Measurements from ENCODE around the gene MYMK. TPM values are rescaled to one million over a fixed set of nuclear protein-coding genes. Genes with fewer than 3 reads are reported as not detected.
A peak's percentile ranks its signal among the peaks of the same experiment; 100 is the strongest.

Gene MYMK
- total RNA-seq, 1 donor from 2014 or later: not detected

GRCh38 chr9:133524146-133524545 is 613 bp downstream of the MYMK start:
- peaks cover 8% of the 10 kb centered on the region for H3K9me3 Mint-ChIP-seq (ENCODE audit: unreplicated experiment)
- DNase-seq: no peak
- peaks cover 9% of the 10 kb centered on the region for H3K27me3 Mint-ChIP-seq (ENCODE audit: unreplicated experiment)
- TF ChIP-seq, protein P1, sequence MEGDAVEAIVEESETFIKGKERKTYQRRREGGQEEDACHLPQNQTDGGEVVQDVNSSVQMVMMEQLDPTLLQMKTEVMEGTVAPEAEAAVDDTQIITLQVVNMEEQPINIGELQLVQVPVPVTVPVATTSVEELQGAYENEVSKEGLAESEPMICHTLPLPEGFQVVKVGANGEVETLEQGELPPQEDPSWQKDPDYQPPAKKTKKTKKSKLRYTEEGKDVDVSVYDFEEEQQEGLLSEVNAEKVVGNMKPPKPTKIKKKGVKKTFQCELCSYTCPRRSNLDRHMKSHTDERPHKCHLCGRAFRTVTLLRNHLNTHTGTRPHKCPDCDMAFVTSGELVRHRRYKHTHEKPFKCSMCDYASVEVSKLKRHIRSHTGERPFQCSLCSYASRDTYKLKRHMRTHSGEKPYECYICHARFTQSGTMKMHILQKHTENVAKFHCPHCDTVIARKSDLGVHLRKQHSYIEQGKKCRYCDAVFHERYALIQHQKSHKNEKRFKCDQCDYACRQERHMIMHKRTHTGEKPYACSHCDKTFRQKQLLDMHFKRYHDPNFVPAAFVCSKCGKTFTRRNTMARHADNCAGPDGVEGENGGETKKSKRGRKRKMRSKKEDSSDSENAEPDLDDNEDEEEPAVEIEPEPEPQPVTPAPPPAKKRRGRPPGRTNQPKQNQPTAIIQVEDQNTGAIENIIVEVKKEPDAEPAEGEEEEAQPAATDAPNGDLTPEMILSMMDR (IDR thresholded peaks at IDR 0.05; ENCODE audit: partially characterized antibody, unreplicated experiment): no peak
- peak overlapping the region; percentile 0 for H3K4me3 Mint-ChIP-seq (ENCODE audit: unreplicated experiment)
- peaks cover 6% of the 10 kb centered on the region for H3K36me3 Mint-ChIP-seq (ENCODE audit: unreplicated experiment)
- no peak overlapping the region for H3K27ac Mint-ChIP-seq (ENCODE audit: unreplicated experiment)
- peaks cover 33% of the 10 kb centered on the region for H3K4me1 Mint-ChIP-seq (ENCODE audit: low read depth, unreplicated experiment)

DNA sequence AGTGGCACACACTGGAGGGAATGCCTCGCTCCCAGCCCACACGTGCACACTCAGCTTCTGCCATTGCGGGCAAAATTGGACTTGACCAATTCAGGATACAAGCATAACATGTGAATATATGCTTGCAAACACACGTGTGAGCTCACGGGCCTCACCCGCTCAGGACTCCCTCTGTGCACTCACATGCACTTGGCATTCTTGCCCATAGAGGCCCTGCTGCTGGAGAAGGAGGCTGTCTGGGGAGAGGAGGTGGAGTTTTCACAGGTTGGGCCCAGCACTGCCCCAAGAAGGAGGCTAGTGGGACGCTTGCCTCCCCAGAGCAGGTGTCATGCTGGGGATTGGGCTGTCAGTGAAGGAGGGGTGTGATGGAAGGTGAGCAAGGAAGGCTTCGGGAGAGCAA is 1.7 kb downstream of the MYMK start:
- Mint-ChIP-seq H3K36me3 (ENCODE audit: unreplicated experiment) (peaks cover 6% of the 10 kb centered on the region), H3K9me3 (ENCODE audit: unreplicated experiment) (peaks cover 8% of the 10 kb centered on the region), H3K27me3 (ENCODE audit: unreplicated experiment) (peaks cover 9% of the 10 kb centered on the region), H3K4me3 (ENCODE audit: unreplicated experiment) (no peak overlapping the region), H3K4me1 (ENCODE audit: low read depth, unreplicated experiment) (peaks cover 34% of the 10 kb centered on the region), H3K27ac (ENCODE audit: unreplicated experiment) (no peak overlapping the region)
- no peak for DNase-seq
- TF ChIP-seq, protein P1 (IDR thresholded peaks at IDR 0.05; ENCODE audit: partially characterized antibody, unreplicated experiment): no peak

DNA sequence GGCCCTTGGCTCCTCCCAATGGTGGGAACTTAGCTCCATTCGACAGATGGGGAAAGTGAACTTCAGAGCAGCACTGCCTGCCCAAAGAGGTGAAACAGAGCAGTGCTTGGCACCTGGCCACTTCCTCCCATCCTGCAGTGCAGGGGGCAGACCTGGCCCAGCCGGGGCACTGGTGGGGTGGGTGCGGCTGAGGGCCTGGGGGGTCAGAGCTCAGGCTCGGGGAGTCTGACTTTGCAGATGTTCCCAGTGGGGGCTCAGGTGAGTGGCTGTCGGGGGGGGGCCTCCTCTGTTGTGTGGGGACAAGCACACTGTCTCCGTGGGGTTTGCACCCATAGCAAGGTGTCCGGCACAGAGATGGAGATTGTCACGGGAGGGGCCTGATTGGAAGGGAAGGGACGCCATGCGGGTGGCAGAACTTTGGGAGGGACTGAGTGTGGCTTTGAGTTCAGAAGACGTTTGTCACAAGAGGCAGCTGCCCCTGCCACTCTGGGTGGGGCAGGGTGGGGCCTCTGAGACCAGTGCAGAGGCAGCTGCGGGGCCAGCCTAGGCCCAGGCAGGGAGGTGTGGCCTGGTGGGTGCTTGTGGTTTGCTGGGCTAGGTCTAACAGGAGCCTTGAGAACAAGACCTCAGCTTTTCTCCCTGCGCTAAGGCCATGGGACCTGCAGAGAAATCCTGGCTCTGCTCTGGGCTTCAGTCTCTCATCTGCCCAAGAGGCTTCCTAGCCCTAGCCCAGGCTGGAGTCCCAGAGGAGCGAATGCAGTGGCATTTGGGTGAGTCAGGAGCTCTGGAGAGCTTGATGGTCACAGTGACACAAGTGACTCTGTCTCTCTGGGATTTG is 2.5 kb downstream of the MYMK start:
- TF ChIP-seq, protein P1 (IDR thresholded peaks at IDR 0.05; ENCODE audit: partially characterized antibody, unreplicated experiment): no peak
- peaks cover 31% of the 10 kb centered on the region for H3K4me1 Mint-ChIP-seq (ENCODE audit: low read depth, unreplicated experiment)
- DNase-seq: no peak
- no peak overlapping the region for H3K4me3 Mint-ChIP-seq (ENCODE audit: unreplicated experiment)
- peaks cover 7% of the 10 kb centered on the region for H3K9me3 Mint-ChIP-seq (ENCODE audit: unreplicated experiment)
- H3K36me3 Mint-ChIP-seq (ENCODE audit: unreplicated experiment): peaks cover 6% of the 10 kb centered on the region
- peaks cover 9% of the 10 kb centered on the region for H3K27me3 Mint-ChIP-seq (ENCODE audit: unreplicated experiment)
- H3K27ac Mint-ChIP-seq (ENCODE audit: unreplicated experiment): no peak overlapping the region

DNA sequence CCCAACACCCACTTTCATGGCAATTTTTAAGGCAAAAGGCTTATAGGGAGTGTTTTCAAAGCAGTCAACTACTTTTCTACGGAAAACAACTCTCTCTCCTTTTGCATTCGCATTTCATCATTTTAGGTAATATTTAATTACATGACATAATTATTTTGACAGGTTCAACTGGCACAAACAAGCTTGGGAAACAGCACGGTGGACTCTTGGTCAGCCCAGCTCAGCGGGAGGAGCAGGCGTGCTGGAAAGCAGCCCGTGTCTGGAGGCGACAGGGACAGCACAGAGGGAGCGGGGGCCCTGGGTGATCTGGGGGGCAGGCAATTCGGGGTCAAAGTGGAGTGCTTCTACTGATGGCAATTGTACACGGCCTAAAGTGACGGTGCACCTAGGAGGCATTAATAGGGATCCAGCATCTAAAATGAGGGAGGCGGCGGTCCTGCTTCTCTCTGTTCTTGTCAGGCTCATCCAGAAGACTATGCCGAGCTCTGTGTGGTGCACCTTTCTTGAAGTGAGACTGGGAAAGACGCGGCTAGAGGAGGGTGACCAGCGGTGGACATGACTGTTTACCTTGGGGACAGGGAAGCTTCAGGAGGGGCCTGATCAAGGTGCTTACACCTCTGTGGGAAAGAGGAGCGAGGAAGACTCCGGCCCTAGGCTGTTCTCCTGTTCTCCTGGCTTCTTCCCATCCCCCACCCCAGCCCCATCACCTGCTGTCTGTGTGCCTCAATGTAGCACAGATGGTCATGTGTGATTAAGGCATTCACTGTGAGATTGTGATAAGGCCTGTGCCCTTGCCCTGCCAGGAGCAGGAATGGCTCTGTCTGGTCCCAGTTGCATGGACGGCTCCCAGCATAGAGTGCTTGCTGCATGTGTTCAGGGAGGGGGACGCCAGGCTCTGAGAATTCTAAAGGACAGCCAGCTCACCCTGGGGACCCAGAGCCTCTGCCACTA is 3.4 kb downstream of the MYMK start:
- TF ChIP-seq, protein P1 (IDR thresholded peaks at IDR 0.05; ENCODE audit: partially characterized antibody, unreplicated experiment): no peak
- Mint-ChIP-seq H3K27ac (ENCODE audit: unreplicated experiment) (no peak overlapping the region), H3K4me1 (ENCODE audit: low read depth, unreplicated experiment) (peaks cover 27% of the 10 kb centered on the region), H3K4me3 (ENCODE audit: unreplicated experiment) (no peak overlapping the region), H3K27me3 (ENCODE audit: unreplicated experiment) (peaks cover 6% of the 10 kb centered on the region), H3K9me3 (ENCODE audit: unreplicated experiment) (peaks cover 6% of the 10 kb centered on the region), H3K36me3 (ENCODE audit: unreplicated experiment) (peaks cover 6% of the 10 kb centered on the region)
- DNase-seq: no peak

Measured in glutamatergic neuron (in vitro differentiated cells).